ENCODE results near the gene IFI16. TPM values are rescaled to one million over a fixed set of nuclear protein-coding genes. Genes with fewer than 3 reads are reported as not detected.

Gene IFI16
- total RNA-seq: 27.2 and 34.3 TPM in 2 replicates

- no peak for TF ChIP-seq CTCF (IDR thresholded peaks at IDR 0.05; ENCODE audit: insufficient read depth, low read length, poor library complexity, severe bottlenecking)
Observed at GRCh38 chr1:159009704-159010361, at the start of gene IFI16. Gene IFI16 (plus strand): TSS chr1:159009907. CDS start chr1:159014681, 4,774 bp downstream.

DNA sequence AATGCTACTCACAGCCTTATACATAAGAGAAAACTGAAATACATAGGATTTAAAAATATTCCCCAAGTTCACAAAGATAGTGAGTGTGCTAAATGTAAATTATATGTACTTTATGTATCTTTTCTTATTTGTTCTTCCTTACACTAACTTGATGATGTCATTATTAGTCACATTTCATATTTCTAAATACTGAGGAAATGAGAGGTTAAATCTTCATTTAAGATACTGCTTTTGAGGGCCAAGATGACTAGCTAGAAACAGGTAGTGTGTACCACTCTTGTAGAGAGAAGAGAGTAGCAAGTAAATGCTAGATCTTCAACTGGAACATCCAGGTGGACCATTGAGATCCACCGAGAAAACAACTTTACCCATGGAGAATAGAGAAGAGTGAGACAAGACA, 48.5 kb upstream of the IFI16 start:
- H3K4me3 ChIP-seq (ENCODE audit: low read depth, low read length): no peak overlapping the region
- H3K27me3 ChIP-seq (ENCODE audit: control insufficient read depth, insufficient read depth, low read length): no peaks in the 10 kb centered on the region
- no peak for DNase-seq (ENCODE audit: low read depth)
- H3K36me3 ChIP-seq (ENCODE audit: control insufficient read depth, insufficient read depth, low read length): no peaks in the 10 kb centered on the region
- no peak for TF ChIP-seq CTCF (IDR thresholded peaks at IDR 0.05; ENCODE audit: insufficient read depth, low read length, poor library complexity, severe bottlenecking)

More at GRCh38 chr1:159009704-159010361, at the start of gene IFI16:
- DNase-seq (ENCODE audit: low read depth): peak; percentile 57
- H3K27me3 ChIP-seq (ENCODE audit: control insufficient read depth, insufficient read depth, low read length): no peaks in the 10 kb centered on the region
- H3K4me3 ChIP-seq (ENCODE audit: low read depth, low read length): peak within 1 kb of the TSS; percentile 43
- H3K36me3 ChIP-seq (ENCODE audit: control insufficient read depth, insufficient read depth, low read length): no peaks in the 10 kb centered on the region

DNA sequence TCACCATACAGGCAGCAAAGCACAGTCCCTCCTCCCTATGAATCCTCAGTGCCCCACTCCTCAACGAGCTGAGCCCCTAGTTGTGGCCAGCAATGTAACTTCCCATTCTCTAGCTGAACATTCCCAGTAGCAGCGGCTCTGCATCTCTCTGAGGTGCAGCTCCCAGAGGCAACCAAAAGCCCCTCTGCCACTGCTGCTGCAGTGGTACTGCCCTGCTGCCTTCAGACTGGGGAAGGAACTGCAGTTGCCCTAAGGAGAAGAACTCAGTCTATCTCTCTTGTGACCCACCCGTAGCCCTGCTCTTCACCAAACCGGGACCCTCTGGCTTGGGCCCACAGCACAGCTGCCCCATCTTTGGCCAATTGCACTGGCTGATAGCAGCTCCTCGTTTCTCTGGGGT, 46.7 kb upstream of the IFI16 start:
- no peak overlapping the region for H3K4me3 ChIP-seq (ENCODE audit: low read depth, low read length)
- H3K27me3 ChIP-seq (ENCODE audit: control insufficient read depth, insufficient read depth, low read length): no peaks in the 10 kb centered on the region
- TF ChIP-seq CTCF (IDR thresholded peaks at IDR 0.05; ENCODE audit: insufficient read depth, low read length, poor library complexity, severe bottlenecking): no peak
- DNase-seq (ENCODE audit: low read depth): no peak
- H3K36me3 ChIP-seq (ENCODE audit: control insufficient read depth, insufficient read depth, low read length): no peaks in the 10 kb centered on the region

- Histone ChIP-seq H3K36me3 (ENCODE audit: control insufficient read depth, insufficient read depth, low read length) (no peaks in the 10 kb centered on the region), H3K4me3 (ENCODE audit: low read depth, low read length) (no peak overlapping the region), H3K27me3 (ENCODE audit: control insufficient read depth, insufficient read depth, low read length) (no peaks in the 10 kb centered on the region)
- no peak for TF ChIP-seq CTCF (IDR thresholded peaks at IDR 0.05; ENCODE audit: insufficient read depth, low read length, poor library complexity, severe bottlenecking)
- no peak for DNase-seq (ENCODE audit: low read depth)
Observed at GRCh38 chr1:158969166-158969565, 40.5 kb upstream of the IFI16 start.

- Histone ChIP-seq H3K4me3 (ENCODE audit: low read depth, low read length) (no peak overlapping the region), H3K36me3 (ENCODE audit: control insufficient read depth, insufficient read depth, low read length) (no peaks in the 10 kb centered on the region), H3K27me3 (ENCODE audit: control insufficient read depth, insufficient read depth, low read length) (no peaks in the 10 kb centered on the region)
- no peak for TF ChIP-seq CTCF (IDR thresholded peaks at IDR 0.05; ENCODE audit: insufficient read depth, low read length, poor library complexity, severe bottlenecking)
- DNase-seq (ENCODE audit: low read depth): no peak
Observed at GRCh38 chr1:158969855-158970254, 39.9 kb upstream of the IFI16 start.

DNA sequence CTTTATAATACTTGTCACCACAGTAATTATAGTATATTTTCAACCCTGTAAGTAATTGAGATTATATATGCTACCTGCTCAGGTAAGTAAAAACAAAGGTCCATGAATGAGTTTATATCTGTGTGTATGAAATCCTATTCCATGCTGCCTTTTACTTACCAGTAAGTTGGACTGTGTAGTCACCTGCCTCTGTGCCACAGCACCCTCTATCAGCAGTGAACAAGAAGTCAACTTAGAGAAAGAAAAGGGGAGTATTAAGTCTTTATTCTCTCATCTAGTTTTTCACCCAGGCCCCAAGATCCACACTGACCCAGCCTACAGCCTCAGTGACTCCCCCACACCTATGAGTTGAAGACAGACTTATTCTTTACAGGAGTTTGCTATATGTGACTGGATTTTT, 36.9 kb upstream of the IFI16 start:
- Histone ChIP-seq H3K36me3 (ENCODE audit: control insufficient read depth, insufficient read depth, low read length) (no peaks in the 10 kb centered on the region), H3K27me3 (ENCODE audit: control insufficient read depth, insufficient read depth, low read length) (no peaks in the 10 kb centered on the region), H3K4me3 (ENCODE audit: low read depth, low read length) (no peak overlapping the region)
- peak; percentile 11 for TF ChIP-seq CTCF (IDR thresholded peaks at IDR 0.05; ENCODE audit: insufficient read depth, low read length, poor library complexity, severe bottlenecking)
- DNase-seq (ENCODE audit: low read depth): no peak
